Keratinocyte (primary cell): Measurements from ENCODE around the gene CRACR2A. TPM values are rescaled to one million over a fixed set of nuclear protein-coding genes. Genes with fewer than 3 reads are reported as not detected.

Source experiments
- DNase-seq: peaks from one replicate; pipeline ENCODE4 v3.0.0-alpha.2; 2011; ENCODE audit warnings: low read depth, missing footprints, low spot score
- FAIRE-seq: peaks from 2 replicates; lab custom pipeline; 2011; peaks lifted over from hg19 to GRCh38; lab: Jason Lieb, UNC
- H2AFZ ChIP-seq: 2 replicates; pipeline ENCODE4 v1.6.0; 2012; ENCODE audit warnings: low read length, control low read depth, inconsistent platforms; ENCODE audit not compliant: control insufficient read depth
- H3K27ac ChIP-seq: 2 replicates; pipeline ENCODE4 v1.5.1; 2011; ENCODE audit warnings: low read length; ENCODE audit not compliant: control insufficient read depth, insufficient read depth
- H3K27me3 ChIP-seq: 3 replicates; pipeline ENCODE4 v1.6.0; 2011; ENCODE audit warnings: low read length; ENCODE audit not compliant: control insufficient read depth, insufficient read depth; ENCODE audit errors: extremely low read depth
- H3K36me3 ChIP-seq, 2 experiments: 2 replicates in 1 of 2; 3 replicates in 1 of 2; pipeline ENCODE4 v1.5.1; 2011; ENCODE audit warnings: low read length in 2 of 2, mild to moderate bottlenecking in 1 of 2; ENCODE audit not compliant: control insufficient read depth in 2 of 2, insufficient read depth in 2 of 2; ENCODE audit errors: extremely low read depth in 1 of 2
- H3K4me1 ChIP-seq: 3 replicates; pipeline ENCODE4 v1.5.1; 2011; ENCODE audit warnings: low read length; ENCODE audit not compliant: control insufficient read depth, insufficient read depth; ENCODE audit errors: extremely low read depth
- H3K4me2 ChIP-seq: 3 replicates; pipeline ENCODE4 v1.6.0; 2011; ENCODE audit warnings: low read depth, low read length; ENCODE audit not compliant: control insufficient read depth, insufficient read depth; ENCODE audit errors: extremely low read depth
- H3K4me3 ChIP-seq, 3 experiments: fragments of 200-600 bp in 1 of 3; sonication (generic) in 1 of 3; 2 replicates in 2 of 3; 3 replicates in 1 of 3; pipeline ENCODE4 v1.5.1; 2011 to 2016; ENCODE audit warnings: low read length in 3 of 3, mild to moderate bottlenecking in 3 of 3, control low read depth in 2 of 3, inconsistent platforms in 1 of 3, low read depth in 1 of 3, mixed read lengths in 1 of 3, mixed run types in 1 of 3, moderate library complexity in 1 of 3; ENCODE audit not compliant: control insufficient read depth in 2 of 3, insufficient read depth in 2 of 3; ENCODE audit errors: extremely low read depth in 1 of 3
- H3K79me2 ChIP-seq: 2 replicates; pipeline ENCODE4 v1.6.0; 2012; ENCODE audit warnings: low read length; ENCODE audit not compliant: control insufficient read depth, insufficient read depth
- H3K9ac ChIP-seq: 3 replicates; pipeline ENCODE4 v1.6.0; 2011; ENCODE audit warnings: low read length; ENCODE audit not compliant: control insufficient read depth, insufficient read depth; ENCODE audit errors: extremely low read depth
- H3K9me1 ChIP-seq: 3 replicates; pipeline ENCODE4 v1.6.0; 2011; ENCODE audit warnings: low read length; ENCODE audit not compliant: control insufficient read depth, insufficient read depth; ENCODE audit errors: extremely low read depth
- H3K9me3 ChIP-seq: 2 replicates; pipeline ENCODE4 v1.5.1; 2012; ENCODE audit warnings: low read depth, low read length; ENCODE audit not compliant: control insufficient read depth
- H4K20me1 ChIP-seq: 3 replicates; pipeline ENCODE4 v1.6.0; 2011; ENCODE audit warnings: low read length; ENCODE audit not compliant: control insufficient read depth, insufficient read depth; ENCODE audit errors: extremely low read depth
- CTCF ChIP-seq, 3 experiments: IDR thresholded peaks in 1 of 3; conservative IDR thresholded peaks in 1 of 3; optimal IDR thresholded peaks in 1 of 3; 2 replicates in 2 of 3; 3 replicates in 1 of 3; pipeline versions ENCODE3 to v1.5.1; 2011; ENCODE audit warnings: low read length in 3 of 3, mild to moderate bottlenecking in 3 of 3, moderate library complexity in 2 of 3, control low read depth in 1 of 3, inconsistent platforms in 1 of 3; ENCODE audit not compliant: insufficient read depth in 2 of 3; ENCODE audit errors: extremely low read depth in 1 of 3
- EZH2 ChIP-seq: IDR thresholded peaks from one replicate; pipeline ENCODE4 v1.6.1; 2012; ENCODE audit warnings: inconsistent platforms, mild to moderate bottlenecking, low read length, moderate library complexity
- dilution Hi-C: fragments of 300-500 bp; cut with MboI; formaldehyde crosslinking; loops from one replicate; pipeline ENCODE4 v1.7.0; 2020; ENCODE audit warnings: low sequenced_read_pairs; ENCODE audit not compliant: extremely low pct_ligation_motif_present
- polyA plus RNA-seq, 5 experiments: library from polyadenylated mRNA; depleted of rRNA in 3 of 5; stranded (reverse) in 3 of 5; stranded (forward) in 1 of 5; unstranded in 1 of 5; fragments of >200 nt; gene quantifications; 1 replicate in 1 of 5; 2 replicates in 3 of 5; 3 replicates in 1 of 5; pipeline versions ENCODE4 v1.2.1 to v1.2.3, GENCODE V29; 2011 to 2012; ENCODE audit warnings: missing spikeins in 2 of 5, low read depth in 1 of 5, low replicate concordance in 1 of 5

Gene CRACR2A
- polyA plus RNA-seq, 1 donor (not counting 4 experiments of a cell fraction or from before 2014, with no cell fraction given): 0.30 TPM

DNA sequence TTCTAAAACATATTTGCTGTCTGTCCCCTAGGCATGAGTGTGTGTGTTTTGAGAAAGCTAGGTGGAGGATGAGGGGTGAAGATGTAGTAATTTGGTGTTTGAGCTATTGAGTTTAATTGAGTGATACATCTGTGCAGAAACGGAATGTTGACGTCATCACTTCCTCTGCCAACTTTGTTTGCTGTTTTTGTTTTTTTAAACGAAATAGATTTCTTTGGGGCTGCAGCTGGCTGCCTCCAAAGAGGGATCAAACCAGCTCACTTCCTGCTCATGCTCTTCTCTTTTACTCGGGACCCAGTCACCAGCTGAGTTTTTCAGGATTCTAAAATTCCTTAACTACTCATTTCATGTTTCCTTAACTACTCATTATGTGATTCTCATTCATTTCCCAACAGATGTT, 19.5 kb upstream of the CRACR2A start:
- Histone ChIP-seq H3K9me3 (no peaks in the 10 kb centered on the region), H2AFZ (no peak overlapping the region), H3K9ac (no peak overlapping the region), H3K4me2 (no peak overlapping the region), H3K36me3 (no peaks in the 10 kb centered on the region), H3K79me2 (no peaks in the 10 kb centered on the region), H3K27me3 (peaks cover 4% of the 10 kb centered on the region), H4K20me1 (no peaks in the 10 kb centered on the region), H3K4me1 (peaks cover 10% of the 10 kb centered on the region), H3K9me1 (no peaks in the 10 kb centered on the region), H3K27ac (no peak overlapping the region), H3K4me3 (no peak overlapping the region)
- dilution Hi-C loops: no loop called here
- no peak for TF ChIP-seq EZH2
- no peak for TF ChIP-seq CTCF (optimal IDR thresholded peaks at IDR 0.05 in 1 of 3, IDR thresholded peaks at IDR 0.05 in 1 of 3, conservative IDR thresholded peaks at IDR 0.05 in 1 of 3; ENCODE audit: extremely low read depth in 1 of 3, insufficient read depth in 2 of 3, low read length in 3 of 3)
- DNase-seq (no peak), FAIRE-seq (no peak)

DNA sequence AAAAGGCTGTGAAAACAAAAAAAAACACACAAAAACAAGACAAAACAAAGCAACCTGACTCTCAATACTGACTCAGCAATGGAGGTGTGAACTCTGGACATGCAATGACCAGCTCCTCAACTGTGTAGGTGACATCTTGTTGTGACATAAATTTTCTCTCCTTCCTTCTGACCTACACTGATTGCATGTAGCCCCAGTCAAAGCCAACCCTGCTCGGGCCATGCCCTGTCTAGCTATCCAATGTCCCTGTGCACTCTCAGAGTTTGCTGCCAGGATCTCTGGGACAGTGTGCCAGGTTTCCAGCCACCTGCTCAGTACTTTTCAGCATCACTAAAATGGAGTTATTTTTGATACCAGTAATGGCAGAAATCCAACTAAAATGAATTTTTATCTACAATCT, 18.9 kb upstream of the CRACR2A start:
- Histone ChIP-seq H3K9me1 (no peaks in the 10 kb centered on the region), H3K4me1 (peaks cover 10% of the 10 kb centered on the region), H3K4me2 (no peak overlapping the region), H3K9me3 (no peaks in the 10 kb centered on the region), H3K27me3 (peaks cover 4% of the 10 kb centered on the region), H3K27ac (no peak overlapping the region), H3K36me3 (no peaks in the 10 kb centered on the region), H4K20me1 (no peaks in the 10 kb centered on the region), H2AFZ (no peak overlapping the region), H3K79me2 (no peaks in the 10 kb centered on the region), H3K9ac (no peak overlapping the region), H3K4me3 (no peak overlapping the region)
- dilution Hi-C loops: no loop called here
- no peak for FAIRE-seq
- no peak for DNase-seq
- TF ChIP-seq EZH2: no peak
- TF ChIP-seq CTCF (optimal IDR thresholded peaks at IDR 0.05 in 1 of 3, IDR thresholded peaks at IDR 0.05 in 1 of 3, conservative IDR thresholded peaks at IDR 0.05 in 1 of 3; ENCODE audit: extremely low read depth in 1 of 3, insufficient read depth in 2 of 3, low read length in 3 of 3): no peak
